PC-9 (cell line): ENCODE results near the gene PPY.
"Not testable (repeated sequence)": the region's sequence is repeated elsewhere in the genome, so short reads cannot be mapped to it uniquely, and the experiment has no call there.

Experiments
- EZH2 ChIP-seq: fragments of 200-600 bp; sonication (generic); IDR thresholded peaks from 2 replicates; pipeline ENCODE4 v1.8.0; 2017; ENCODE audit warnings: antibody characterized with exemption, low read depth
- TF ChIP-seq, protein P1 (sequence below): fragments of 200-600 bp; sonication (generic); conservative IDR thresholded peaks from 2 replicates; pipeline ENCODE4 v1.6.1; 2017; ENCODE audit warnings: mixed run types, antibody characterized with exemption, mild to moderate bottlenecking, moderate library complexity

GRCh38 chr17:43939452-43939851, 2.8 kb downstream of the PPY start:
- TF ChIP-seq, protein P1, sequence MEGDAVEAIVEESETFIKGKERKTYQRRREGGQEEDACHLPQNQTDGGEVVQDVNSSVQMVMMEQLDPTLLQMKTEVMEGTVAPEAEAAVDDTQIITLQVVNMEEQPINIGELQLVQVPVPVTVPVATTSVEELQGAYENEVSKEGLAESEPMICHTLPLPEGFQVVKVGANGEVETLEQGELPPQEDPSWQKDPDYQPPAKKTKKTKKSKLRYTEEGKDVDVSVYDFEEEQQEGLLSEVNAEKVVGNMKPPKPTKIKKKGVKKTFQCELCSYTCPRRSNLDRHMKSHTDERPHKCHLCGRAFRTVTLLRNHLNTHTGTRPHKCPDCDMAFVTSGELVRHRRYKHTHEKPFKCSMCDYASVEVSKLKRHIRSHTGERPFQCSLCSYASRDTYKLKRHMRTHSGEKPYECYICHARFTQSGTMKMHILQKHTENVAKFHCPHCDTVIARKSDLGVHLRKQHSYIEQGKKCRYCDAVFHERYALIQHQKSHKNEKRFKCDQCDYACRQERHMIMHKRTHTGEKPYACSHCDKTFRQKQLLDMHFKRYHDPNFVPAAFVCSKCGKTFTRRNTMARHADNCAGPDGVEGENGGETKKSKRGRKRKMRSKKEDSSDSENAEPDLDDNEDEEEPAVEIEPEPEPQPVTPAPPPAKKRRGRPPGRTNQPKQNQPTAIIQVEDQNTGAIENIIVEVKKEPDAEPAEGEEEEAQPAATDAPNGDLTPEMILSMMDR: not testable (repeated sequence)
- not testable (repeated sequence) for TF ChIP-seq EZH2
